HepG2 (cell line): ENCODE measurements around the gene MAPK8IP3. TPM values are rescaled to one million over a fixed set of nuclear protein-coding genes. Genes with fewer than 3 reads are reported as not detected.

Source experiments
- ATAC-seq: fragments of 200-7000 bp; cut with Tn5 transposase; 3 replicates; pipeline ENCODE4 v1.9.1; 2020; ENCODE audit warnings: mild to moderate bottlenecking, moderate library complexity
- BruUV-seq: library from RNA; stranded (reverse); fragments of 400-500 nt; replicated peaks from 2 replicates; lab custom pipeline; 2021; lab: Mats Ljungman, UMichigan
- CTCF ChIA-PET: fragments of 300-600 bp; formaldehyde crosslinking; extraction: SDS; loops from one replicate; lab custom pipeline; 2021; ENCODE audit warnings: low total read pairs, inconsistent platforms, low intra/inter-chr PET ratio; lab: Yijun Ruan, JAX
- POLR2A ChIA-PET: fragments of 350-600 bp; sonication (Branson Sonifier 250); formaldehyde crosslinking; loops from one replicate; lab custom pipeline; 2020; ENCODE audit warnings: antibody characterized with exemption, inconsistent platforms; lab: Yijun Ruan, JAX
- DNase-seq: peaks from one replicate; pipeline ENCODE4 v3.0.0-alpha.2; 2015; ENCODE audit warnings: low spot score
- FAIRE-seq: peaks from 3 replicates; lab custom pipeline; 2011; peaks lifted over from hg19 to GRCh38; lab: Jason Lieb, UNC
- H2AFZ ChIP-seq: one replicate; pipeline ENCODE4 v1.6.1; 2011; ENCODE audit warnings: low read length, inconsistent platforms
- H3K27ac ChIP-seq: fragments of 300-600 bp; 3 replicates; pipeline ENCODE4 v1.8.0; 2011; ENCODE audit warnings: mixed run types, mild to moderate bottlenecking, mixed read lengths, low read length, inconsistent platforms; ENCODE audit not compliant: insufficient read depth; ENCODE audit errors: extremely low read length
- H3K27me3 ChIP-seq, 2 experiments: fragments of 200-600 bp in 1 of 2; 2 replicates in 1 of 2; 3 replicates in 1 of 2; pipeline versions ENCODE4 v1.6.0 to v1.8.0; 2011; ENCODE audit warnings: low read length in 2 of 2, mild to moderate bottlenecking in 2 of 2, moderate library complexity in 2 of 2, inconsistent platforms in 1 of 2; ENCODE audit not compliant: insufficient read depth in 2 of 2, control insufficient read depth in 1 of 2
- H3K36me3 ChIP-seq, 2 experiments: fragments of 200-600 bp in 1 of 2; replicated peaks in 1 of 2; 2 replicates in 1 of 2; 3 replicates in 1 of 2; pipeline versions ENCODE4 v1.5.1 to v1.8.0; 2011; ENCODE audit warnings: low read length in 2 of 2, inconsistent platforms in 1 of 2; ENCODE audit not compliant: insufficient read depth in 2 of 2, control insufficient read depth in 1 of 2
- H3K4me1 ChIP-seq: 2 replicates; pipeline ENCODE4 v1.5.1; 2012; ENCODE audit warnings: low read length, inconsistent platforms; ENCODE audit not compliant: insufficient read depth
- H3K4me2 ChIP-seq: 2 replicates; pipeline ENCODE4 v1.6.0; 2011; ENCODE audit warnings: low read depth, low read length, inconsistent platforms
- H3K4me3 ChIP-seq, 3 experiments: fragments of 200-600 bp in 1 of 3; sonication (generic), shearing (Covaris generic) in 1 of 3; replicated peaks in 1 of 3; 2 replicates each; pipeline ENCODE4 v1.5.1; 2011 to 2016; ENCODE audit warnings: low read length in 3 of 3, inconsistent platforms in 2 of 3, low read depth in 2 of 3, mild to moderate bottlenecking in 2 of 3, control low read depth in 1 of 3, mixed read lengths in 1 of 3; ENCODE audit not compliant: insufficient read depth in 1 of 3
- H3K79me2 ChIP-seq: one replicate; pipeline ENCODE4 v1.6.1; 2011; ENCODE audit warnings: low read length, inconsistent platforms; ENCODE audit not compliant: insufficient read depth
- H3K9ac ChIP-seq: 2 replicates; pipeline ENCODE4 v1.6.0; 2011; ENCODE audit warnings: mild to moderate bottlenecking, low read depth, low read length, inconsistent platforms; ENCODE audit not compliant: insufficient read depth
- H3K9me3 ChIP-seq: 2 replicates; pipeline ENCODE4 v1.5.1; 2012; ENCODE audit warnings: mild to moderate bottlenecking, low read length
- H4K20me1 ChIP-seq: 2 replicates; pipeline ENCODE4 v1.6.0; 2011; ENCODE audit warnings: inconsistent platforms, mild to moderate bottlenecking, low read length, moderate library complexity; ENCODE audit not compliant: insufficient read depth
- DZIP1 ChIP-seq: sonication (generic); formaldehyde crosslinking; IDR thresholded peaks from 2 replicates; pipeline ENCODE4 v1.5.0; 2020; ENCODE audit warnings: mild to moderate bottlenecking, missing genetic modification reagents
- ELF1 ChIP-seq: sonication (generic); formaldehyde crosslinking; IDR thresholded peaks from 2 replicates; pipeline ENCODE4 v1.4.0; 2020; ENCODE audit warnings: missing genetic modification reagents
- FOSL1 ChIP-seq: sonication (generic); formaldehyde crosslinking; IDR thresholded peaks from 2 replicates; pipeline ENCODE4 v1.9.0; 2021; ENCODE audit warnings: missing genetic modification reagents, borderline replicate concordance
- FOXC1 ChIP-seq: sonication (generic); formaldehyde crosslinking; IDR thresholded peaks from 2 replicates; pipeline ENCODE4 v1.8.0; 2022; ENCODE audit warnings: mild to moderate bottlenecking, missing genetic modification reagents, borderline replicate concordance
- KLF6 ChIP-seq: IDR thresholded peaks from 2 replicates; pipeline ENCODE4 v1.8.0; 2016; ENCODE audit warnings: missing biosample characterization, missing genetic modification reagents
- ONECUT2 ChIP-seq: sonication (generic); formaldehyde crosslinking; IDR thresholded peaks from 2 replicates; pipeline ENCODE4 v1.4.0; 2020; ENCODE audit warnings: missing genetic modification reagents
- PRDM4 ChIP-seq: sonication (generic); formaldehyde crosslinking; IDR thresholded peaks from 2 replicates; pipeline ENCODE4 v1.9.0; 2021; ENCODE audit warnings: missing genetic modification reagents, borderline replicate concordance
- RBAK ChIP-seq: sonication (generic); formaldehyde crosslinking; IDR thresholded peaks from 2 replicates; pipeline ENCODE4 v1.5.1; 2020; ENCODE audit warnings: mild to moderate bottlenecking, missing genetic modification reagents
- ZNF484 ChIP-seq: sonication (generic); formaldehyde crosslinking; IDR thresholded peaks from 2 replicates; pipeline ENCODE4 v1.5.1; 2020; ENCODE audit warnings: mild to moderate bottlenecking, low read depth, missing genetic modification reagents, borderline replicate concordance
- ZNF660 ChIP-seq: sonication (generic); formaldehyde crosslinking; IDR thresholded peaks from 2 replicates; pipeline ENCODE4 v1.5.1; 2020; ENCODE audit warnings: mild to moderate bottlenecking, low read depth, missing genetic modification reagents, borderline replicate concordance
- ZSCAN5A ChIP-seq: sonication (generic); formaldehyde crosslinking; IDR thresholded peaks from 2 replicates; pipeline ENCODE4 v1.8.0; 2022; ENCODE audit warnings: mild to moderate bottlenecking, missing genetic modification reagents, borderline replicate concordance
- WGBS: methylation state at CpG from one replicate; pipeline ENCODE4 v1.1.6; 2017; ENCODE audit warnings: low lambda C conversion rate; 5-methylcytosine and 5-hydroxymethylcytosine counted together
- in situ Hi-C: cut with HindIII; loops from 2 replicates; pipeline ENCODE4 v1.10.0; 2017; ENCODE audit warnings: low pct_unique_long_range_greater_than_20kb; ENCODE audit not compliant: extremely low pct_ligation_motif_present
- intact Hi-C: fragments of 100-400 bp; cut with micrococcal nuclease; formaldehyde crosslinking; loops from one replicate; pipeline ENCODE4 v1.10.0; 2022; ENCODE audit not compliant: unreplicated experiment
- polyA plus RNA-seq, 8 experiments: library from polyadenylated mRNA; depleted of rRNA in 3 of 8; stranded (reverse) in 7 of 8; unstranded in 1 of 8; fragments of >200 nt; fragmentation: Illumina TruSeq in 4 of 8; extraction: Trizol in 4 of 8; gene quantifications; 2 replicates each; pipeline versions ENCODE4 v1.2.1 to v1.2.3, GENCODE V29; 2011 to 2016; ENCODE audit warnings: low read depth in 4 of 8, missing spikeins in 1 of 8, mixed read lengths in 1 of 8; ENCODE audit not compliant: insufficient read depth in 1 of 8
- total RNA-seq, 5 experiments: library from RNA; depleted of rRNA; stranded (reverse); fragments of >200 nt; fragmentation: Illumina TruSeq; extraction: Trizol; gene quantifications; 2 replicates each; pipeline ENCODE4 v1.2.3, GENCODE V29; 2016; ENCODE audit warnings: low read depth in 1 of 5

MAPK8IP3 gene
- total and polyA plus RNA-seq, 2 of the 13 experiments (the other 11 are each of a cell fraction or from before 2014, with no cell fraction given): 25.1 to 41.7 TPM

- no peak for TF ChIP-seq ONECUT2 (CRISPR knock-in tag)
- no peak for TF ChIP-seq ZNF660 (CRISPR knock-in tag)
Observed at GRCh38 chr16:1763521-1764511, 57.8 kb downstream of the MAPK8IP3 start (continued).

- no peak overlapping the region for H2AFZ ChIP-seq
- peaks cover 23 to 37% of the 10 kb centered on the region in 2 experiments for H3K36me3 ChIP-seq
- no peaks in the 10 kb centered on the region for H4K20me1 ChIP-seq
- H3K27ac ChIP-seq: no peak overlapping the region
- no peaks in the 10 kb centered on the region for H3K9me3 ChIP-seq
- H3K27me3 ChIP-seq: no peaks in the 10 kb centered on the region
- H3K79me2 ChIP-seq: no peaks in the 10 kb centered on the region
- in situ Hi-C loops: no loop called here
- TF ChIP-seq KLF6 (CRISPR knock-in tag): no peak
- no peak for TF ChIP-seq FOSL1 (CRISPR knock-in tag)
- TF ChIP-seq RBAK (CRISPR knock-in tag): no peak
- TF ChIP-seq ZNF484 (CRISPR knock-in tag): no peak
- no peak for TF ChIP-seq ZSCAN5A
- no peak for TF ChIP-seq FOXC1 (CRISPR knock-in tag)
- TF ChIP-seq DZIP1 (CRISPR knock-in tag): no peak
- TF ChIP-seq PRDM4 (CRISPR knock-in tag): no peak
- TF ChIP-seq ELF1 (CRISPR knock-in tag): no peak
- BruUV-seq: no TSS peak
- FAIRE-seq (no peak), DNase-seq (no peak), ATAC-seq (no peak)
- ChIA-PET POLR2A (no interaction called here), CTCF (no interaction called here)
- H3K9ac ChIP-seq: no peak overlapping the region
- 96% methylated on average over 14 of the region's 21 CpGs for WGBS
- intact Hi-C loops: no loop called here
- H3K4me2 ChIP-seq: no peak overlapping the region
- H3K4me1 ChIP-seq: no peaks in the 10 kb centered on the region
- H3K4me3 ChIP-seq: no peak overlapping the region
Observed at GRCh38 chr16:1764971-1765370, 59.0 kb downstream of the MAPK8IP3 start.
